Measurements from ENCODE around the gene BIRC6. TPM values are rescaled to one million over a fixed set of nuclear protein-coding genes. Genes with fewer than 3 reads are reported as not detected.

Gene BIRC6
- total and polyA plus RNA-seq, 2 of the 4 experiments (the other 2 are of a cell fraction): 26.5 to 316 TPM

DNA sequence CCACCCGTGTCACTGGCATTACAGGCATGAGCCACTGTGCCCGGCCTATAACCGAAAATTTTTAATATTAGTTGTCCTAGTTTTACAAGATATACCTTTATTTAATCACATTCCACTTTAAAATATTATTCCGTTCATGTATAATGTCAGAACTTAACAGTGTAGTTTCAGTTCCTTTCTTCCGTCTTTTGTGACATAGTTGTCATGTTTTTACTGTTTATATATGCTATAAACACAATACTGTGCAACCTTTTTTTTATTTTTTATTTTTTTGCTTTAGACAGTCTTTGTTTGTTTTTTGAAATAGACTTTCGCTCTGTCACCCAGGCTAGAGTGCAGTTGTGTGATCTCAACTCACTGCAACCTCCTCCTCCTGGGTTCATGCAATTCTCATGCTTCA, 141.5 kb downstream of the BIRC6 start:
- peaks cover 27 to 31% of the 10 kb centered on the region in 2 experiments for H3K79me1 ChIP-seq (ENCODE audit: low read depth in 1 of 2, low read length in 2 of 2)
- H3K9ac ChIP-seq (ENCODE audit: low read depth, low read length): no peak overlapping the region
- no peak overlapping the region for H2BK5ac ChIP-seq (ENCODE audit: low read depth, low read length, poor library complexity, severe bottlenecking)
- no peak overlapping the region for H2BK20ac ChIP-seq (ENCODE audit: low read depth, low read length)
- POLR2A ChIA-PET (ENCODE audit: unreplicated experiment): no interaction called here
- 0 out of 2 replicates have a peak, but pooled peaks cover 3% of the 10 kb centered on the region for H3K4me1 ChIP-seq (ENCODE audit: control insufficient read depth, insufficient read depth, low read length)
- CTCF ChIA-PET: interaction anchor here (1.3 kb wide), 1 partner anchor 9 kb away, joined by 3 read pairs; no protein-coding TSS in a partner anchor
- no TSS peak for BruUV-seq (replicated peaks)
- no peak overlapping the region for H2AFZ ChIP-seq (replicated peaks; ENCODE audit: low read length, poor library complexity)
- no peak overlapping the region for H2AK9ac ChIP-seq (replicated peaks; ENCODE audit: low read depth, low read length, poor library complexity)
- no peak overlapping the region for H4K8ac ChIP-seq (ENCODE audit: low read depth in 2 of 2, low read length in 2 of 2)
- H3K9me3 ChIP-seq (ENCODE audit: control insufficient read depth, insufficient read depth, low read length): no peaks in the 10 kb centered on the region
- DNase-seq: no peak
- no peak overlapping the region for H3K4me2 ChIP-seq (ENCODE audit: low read depth, low read length)
- peaks cover 29% of the 10 kb centered on the region for H3K36me3 ChIP-seq (ENCODE audit: control insufficient read depth, insufficient read depth, low read length)
- no peak overlapping the region for H4K5ac ChIP-seq (ENCODE audit: low read depth, low read length)
- H2BK120ac ChIP-seq (ENCODE audit: low read depth, low read length): no peak overlapping the region
- no peak overlapping the region for H4K91ac ChIP-seq (ENCODE audit: insufficient read depth, low read depth, low read length)
- no peaks in the 10 kb centered on the region for H3K9me1 ChIP-seq (ENCODE audit: insufficient read depth, low read length)
- H3K23ac ChIP-seq (ENCODE audit: low read depth, low read length): no peak overlapping the region
- H3K27ac ChIP-seq (ENCODE audit: insufficient read depth, low read length): no peak overlapping the region
- in situ Hi-C loops (cut with MboI; ENCODE audit: low sequenced_read_pairs): no loop called here
- dilution Hi-C loops (cut with HindIII; ENCODE audit: low sequenced_read_pairs, unreplicated experiment): no loop called here
- no peak overlapping the region for H3K14ac ChIP-seq (replicated peaks; ENCODE audit: low read depth, low read length)
- no peak overlapping the region for H2BK15ac ChIP-seq (ENCODE audit: low read depth, low read length)
- intact Hi-C loops (cut with micrococcal nuclease): no loop called here
- no peak overlapping the region for H2AK5ac ChIP-seq (ENCODE audit: low read depth, low read length)
- H3K27me3 ChIP-seq (ENCODE audit: control insufficient read depth, insufficient read depth, low read length): no peaks in the 10 kb centered on the region
- no peak for ATAC-seq (ENCODE audit: low read depth)
- no peak overlapping the region for H3K18ac ChIP-seq (ENCODE audit: low read depth, low read length)
- no peak overlapping the region for H3K56ac ChIP-seq (ENCODE audit: extremely low read depth, insufficient read depth, low read length)
- no peak overlapping the region for H3K4me3 ChIP-seq (ENCODE audit: insufficient read depth, low read depth, low read length)
- no peak for TF ChIP-seq SMC3 (IDR thresholded peaks at IDR 0.05; ENCODE audit: low read depth, low read length)
- no peak for TF ChIP-seq USF2 (IDR thresholded peaks at IDR 0.05; ENCODE audit: low read depth, low read length)
- TF ChIP-seq BHLHE40 (IDR thresholded peaks at IDR 0.05; ENCODE audit: low read depth, low read length): no peak
- TF ChIP-seq FOS (IDR thresholded peaks at IDR 0.05; ENCODE audit: low read depth, low read length): no peak
- TF ChIP-seq, protein P1, sequence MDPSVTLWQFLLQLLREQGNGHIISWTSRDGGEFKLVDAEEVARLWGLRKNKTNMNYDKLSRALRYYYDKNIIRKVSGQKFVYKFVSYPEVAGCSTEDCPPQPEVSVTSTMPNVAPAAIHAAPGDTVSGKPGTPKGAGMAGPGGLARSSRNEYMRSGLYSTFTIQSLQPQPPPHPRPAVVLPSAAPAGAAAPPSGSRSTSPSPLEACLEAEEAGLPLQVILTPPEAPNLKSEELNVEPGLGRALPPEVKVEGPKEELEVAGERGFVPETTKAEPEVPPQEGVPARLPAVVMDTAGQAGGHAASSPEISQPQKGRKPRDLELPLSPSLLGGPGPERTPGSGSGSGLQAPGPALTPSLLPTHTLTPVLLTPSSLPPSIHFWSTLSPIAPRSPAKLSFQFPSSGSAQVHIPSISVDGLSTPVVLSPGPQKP (IDR thresholded peaks at IDR 0.05; ENCODE audit: borderline replicate concordance, low read depth, low read length): no peak
- TF ChIP-seq, protein P2, sequence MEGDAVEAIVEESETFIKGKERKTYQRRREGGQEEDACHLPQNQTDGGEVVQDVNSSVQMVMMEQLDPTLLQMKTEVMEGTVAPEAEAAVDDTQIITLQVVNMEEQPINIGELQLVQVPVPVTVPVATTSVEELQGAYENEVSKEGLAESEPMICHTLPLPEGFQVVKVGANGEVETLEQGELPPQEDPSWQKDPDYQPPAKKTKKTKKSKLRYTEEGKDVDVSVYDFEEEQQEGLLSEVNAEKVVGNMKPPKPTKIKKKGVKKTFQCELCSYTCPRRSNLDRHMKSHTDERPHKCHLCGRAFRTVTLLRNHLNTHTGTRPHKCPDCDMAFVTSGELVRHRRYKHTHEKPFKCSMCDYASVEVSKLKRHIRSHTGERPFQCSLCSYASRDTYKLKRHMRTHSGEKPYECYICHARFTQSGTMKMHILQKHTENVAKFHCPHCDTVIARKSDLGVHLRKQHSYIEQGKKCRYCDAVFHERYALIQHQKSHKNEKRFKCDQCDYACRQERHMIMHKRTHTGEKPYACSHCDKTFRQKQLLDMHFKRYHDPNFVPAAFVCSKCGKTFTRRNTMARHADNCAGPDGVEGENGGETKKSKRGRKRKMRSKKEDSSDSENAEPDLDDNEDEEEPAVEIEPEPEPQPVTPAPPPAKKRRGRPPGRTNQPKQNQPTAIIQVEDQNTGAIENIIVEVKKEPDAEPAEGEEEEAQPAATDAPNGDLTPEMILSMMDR (conservative IDR thresholded peaks at IDR 0.05; ENCODE audit: low read depth, low read length): no peak
- TF ChIP-seq NFE2L2 (IDR thresholded peaks at IDR 0.05; ENCODE audit: low read depth, low read length): no peak
- no peak for TF ChIP-seq RAD21 (IDR thresholded peaks at IDR 0.05; ENCODE audit: low read length)
- no peak for TF ChIP-seq POLR2A (IDR thresholded peaks at IDR 0.05; ENCODE audit: low read depth, low read length)
- TF ChIP-seq CHD1 (IDR thresholded peaks at IDR 0.05; ENCODE audit: low read depth, low read length): no peak
- no peak for TF ChIP-seq MAFK (IDR thresholded peaks at IDR 0.05; ENCODE audit: low read depth, low read length)
- no peak for TF ChIP-seq MAZ (IDR thresholded peaks at IDR 0.05; ENCODE audit: borderline replicate concordance, low read depth, low read length)
- no CpG with 5 or more reads among the region's 6 CpGs for WGBS, 2 experiments (ENCODE audit: extremely low coverage in 2 of 2, insufficient read length in 1 of 2)
- H4K20me1 ChIP-seq (ENCODE audit: insufficient read depth, low read length): no peaks in the 10 kb centered on the region
- no peak overlapping the region for H3K4ac ChIP-seq (ENCODE audit: low read depth, low read length)
